Head of caudate nucleus (tissue), 42 donors: Measurements from ENCODE around the gene ZNF557.
"Not testable (repeated sequence)": the region's sequence is repeated elsewhere in the genome, so short reads cannot be mapped to it uniquely, and the experiment has no call there.

Experiments
- DNase-seq, 42 donors: peaks; one replicate each; pipeline versions ENCODE4 v3.0.0 to v3.0.0-alpha.2; 2020 to 2021; ENCODE audit warnings: mixed read lengths in 7 of 42
- intact Hi-C: fragments of 100-400 bp; cut with DNase I; formaldehyde crosslinking; loops from one replicate; pipeline ENCODE4 v1.15.0; 2022

Gene ZNF557

DNA sequence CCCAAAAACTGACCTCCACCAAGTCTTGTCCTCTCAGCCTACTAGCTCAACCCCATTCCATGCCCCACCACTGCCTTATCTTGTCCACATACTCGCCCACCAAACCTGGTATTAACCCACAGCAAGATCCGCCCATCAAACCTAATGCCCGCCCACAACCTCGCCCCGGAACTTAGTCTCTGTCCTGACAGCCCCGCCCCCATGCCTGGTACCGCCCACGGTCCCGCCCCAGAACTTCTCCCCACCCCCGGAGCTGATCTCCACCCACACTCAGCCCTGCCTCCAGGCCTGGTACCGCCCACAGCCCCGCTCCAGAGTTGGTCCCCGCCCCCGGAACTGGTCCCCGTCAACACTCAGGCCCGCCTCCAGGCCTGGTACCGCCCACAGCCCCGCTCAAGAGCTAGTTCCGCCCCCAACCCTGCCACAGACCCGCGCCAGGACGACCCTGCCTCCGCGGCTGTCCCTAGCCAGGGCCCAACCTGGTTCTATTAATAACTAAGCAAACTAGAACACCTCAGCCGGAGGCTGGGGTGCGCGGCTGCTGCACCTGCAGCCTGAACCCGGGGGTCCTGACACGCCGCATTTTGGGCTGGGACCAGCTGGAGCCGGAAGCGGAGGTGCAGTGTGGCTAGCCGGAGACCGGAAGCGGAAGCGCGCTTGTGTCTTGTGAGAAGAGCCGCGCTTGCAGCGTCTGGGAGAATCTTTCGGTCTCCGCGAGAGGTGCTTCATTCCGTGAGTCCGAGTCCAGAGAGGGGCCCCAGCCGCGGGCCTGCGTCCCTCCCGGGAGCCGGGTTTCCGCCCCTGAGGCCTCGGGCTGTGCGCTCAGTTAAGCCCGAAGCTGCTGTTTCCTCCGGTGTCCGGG, at the start of gene ZNF557:
Gene ZNF557, plus strand, starts transcription at position 662 of the 862 bp plus-strand sequence. CDS start 5,372 bp downstream, outside the sequence.
- intact Hi-C loops: no loop called here

DNA sequence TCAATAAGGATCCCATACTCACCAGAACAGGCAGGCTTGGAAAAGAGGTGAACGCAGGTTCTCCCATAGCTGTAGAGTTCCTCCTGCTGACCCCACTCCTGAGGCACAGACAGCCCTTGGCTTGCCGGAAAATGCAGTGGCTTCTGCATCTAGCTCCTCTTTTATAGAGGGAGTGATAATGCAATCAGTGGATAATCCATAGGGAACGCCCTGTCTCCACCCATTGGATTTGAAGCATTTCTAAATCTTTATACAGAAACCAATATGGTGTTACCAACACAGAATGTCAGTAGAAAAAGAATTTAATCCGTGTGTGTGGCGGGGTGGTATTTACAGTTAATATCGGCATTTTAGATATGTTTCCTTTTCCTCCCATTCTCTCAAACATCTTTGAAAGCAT, 48.2 kb upstream of the ZNF557 start, which contains the start of gene MBD3L2B:
Gene MBD3L2B, minus strand, starts transcription at position 101 of the 400 bp plus-strand sequence. Its CDS starts 34 bp downstream, at position 67.
- DNase-seq, intact Hi-C loops: not testable (repeated sequence)

More for the DNA sequence above, at the start of gene ZNF557:
- DNase-seq: peak; percentile 94 to 99 (median 98)

DNA sequence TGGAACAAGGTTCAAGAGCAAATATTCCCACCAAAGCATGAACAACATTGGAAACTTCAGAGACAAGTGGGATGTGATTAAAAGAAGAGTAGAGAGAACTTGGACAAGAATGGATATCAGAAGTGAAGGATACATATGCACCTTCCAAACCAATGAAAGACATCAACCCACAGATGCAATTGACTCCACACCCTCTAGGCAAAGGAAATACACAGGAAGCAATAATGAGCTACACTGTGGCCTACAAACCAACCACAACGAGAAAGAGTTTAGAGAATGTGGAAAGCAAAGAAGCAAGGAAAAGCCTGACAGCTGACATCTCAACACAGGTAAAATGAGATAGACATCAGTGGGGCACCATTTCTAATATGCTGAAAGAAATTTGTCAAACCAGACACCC, 40.7 kb upstream of the ZNF557 start:
- intact Hi-C loops: not testable (repeated sequence)

DNA sequence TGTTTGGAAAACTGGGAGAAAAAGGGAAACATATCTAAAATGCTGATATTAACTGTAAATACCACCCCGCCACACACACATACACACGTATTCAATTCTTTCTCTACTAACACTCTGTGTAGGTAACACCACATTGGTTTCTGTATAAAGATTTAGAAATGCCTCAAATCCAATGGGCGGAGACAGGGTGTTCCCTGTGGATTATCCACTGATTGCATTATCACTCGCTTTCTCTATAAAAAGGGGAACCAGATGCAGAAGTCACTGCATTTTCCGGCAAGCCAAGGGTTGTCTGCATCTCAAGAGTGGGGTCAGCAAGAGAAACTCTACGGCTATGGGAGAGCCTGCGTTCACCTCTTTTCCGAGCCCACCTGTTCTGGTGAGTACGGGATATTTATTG, 39.2 kb upstream of the ZNF557 start, which contains the start of gene MBD3L5:
Gene MBD3L5, plus strand, starts transcription at position 301 of the 400 bp plus-strand sequence. Its CDS starts 34 bp downstream, at position 335.
- DNase-seq, intact Hi-C loops: not testable (repeated sequence)

More for the DNA sequence above, 40.7 kb upstream of the ZNF557 start:
- DNase-seq: not testable (repeated sequence)

DNA sequence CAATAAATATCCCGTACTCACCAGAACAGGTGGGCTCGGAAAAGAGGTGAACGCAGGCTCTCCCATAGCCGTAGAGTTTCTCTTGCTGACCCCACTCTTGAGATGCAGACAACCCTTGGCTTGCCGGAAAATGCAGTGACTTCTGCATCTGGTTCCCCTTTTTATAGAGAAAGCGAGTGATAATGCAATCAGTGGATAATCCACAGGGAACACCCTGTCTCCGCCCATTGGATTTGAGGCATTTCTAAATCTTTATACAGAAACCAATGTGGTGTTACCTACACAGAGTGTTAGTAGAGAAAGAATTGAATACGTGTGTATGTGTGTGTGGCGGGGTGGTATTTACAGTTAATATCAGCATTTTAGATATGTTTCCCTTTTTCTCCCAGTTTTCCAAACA, 29.4 kb upstream of the ZNF557 start, which contains the start of gene MBD3L4:
Gene MBD3L4, minus strand, starts transcription at position 101 of the 400 bp plus-strand sequence. Its CDS starts 35 bp downstream, at position 66.
- intact Hi-C loops, DNase-seq: not testable (repeated sequence)

DNA sequence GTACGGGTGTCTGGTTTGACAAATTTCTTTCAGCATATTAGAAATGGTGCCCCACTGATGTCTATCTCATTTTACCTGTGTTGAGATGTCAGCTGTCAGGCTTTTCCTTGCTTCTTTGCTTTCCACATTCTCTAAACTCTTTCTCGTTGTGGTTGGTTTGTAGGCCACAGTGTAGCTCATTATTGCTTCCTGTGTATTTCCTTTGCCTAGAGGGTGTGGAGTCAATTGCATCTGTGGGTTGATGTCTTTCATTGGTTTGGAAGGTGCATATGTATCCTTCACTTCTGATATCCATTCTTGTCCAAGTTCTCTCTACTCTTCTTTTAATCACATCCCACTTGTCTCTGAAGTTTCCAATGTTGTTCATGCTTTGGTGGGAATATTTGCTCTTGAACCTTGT, 27.9 kb upstream of the ZNF557 start:
- DNase-seq, intact Hi-C loops: not testable (repeated sequence)

DNA sequence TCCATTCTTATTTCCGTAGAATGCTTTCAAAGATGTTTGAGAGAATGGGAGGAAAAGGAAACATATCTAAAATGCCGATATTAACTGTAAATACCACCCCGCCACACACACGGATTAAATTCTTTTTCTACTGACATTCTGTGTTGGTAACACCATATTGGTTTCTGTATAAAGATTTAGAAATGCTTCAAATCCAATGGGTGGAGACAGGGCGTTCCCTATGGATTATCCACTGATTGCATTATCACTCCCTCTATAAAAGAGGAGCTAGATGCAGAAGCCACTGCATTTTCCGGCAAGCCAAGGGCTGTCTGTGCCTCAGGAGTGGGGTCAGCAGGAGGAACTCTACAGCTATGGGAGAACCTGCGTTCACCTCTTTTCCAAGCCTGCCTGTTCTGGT, 20.5 kb upstream of the ZNF557 start, which contains the start of gene MBD3L2:
Gene MBD3L2, plus strand, starts transcription at position 301 of the 400 bp plus-strand sequence. Its CDS starts 53 bp downstream, at position 354.
- intact Hi-C loops, DNase-seq: not testable (repeated sequence)

DNA sequence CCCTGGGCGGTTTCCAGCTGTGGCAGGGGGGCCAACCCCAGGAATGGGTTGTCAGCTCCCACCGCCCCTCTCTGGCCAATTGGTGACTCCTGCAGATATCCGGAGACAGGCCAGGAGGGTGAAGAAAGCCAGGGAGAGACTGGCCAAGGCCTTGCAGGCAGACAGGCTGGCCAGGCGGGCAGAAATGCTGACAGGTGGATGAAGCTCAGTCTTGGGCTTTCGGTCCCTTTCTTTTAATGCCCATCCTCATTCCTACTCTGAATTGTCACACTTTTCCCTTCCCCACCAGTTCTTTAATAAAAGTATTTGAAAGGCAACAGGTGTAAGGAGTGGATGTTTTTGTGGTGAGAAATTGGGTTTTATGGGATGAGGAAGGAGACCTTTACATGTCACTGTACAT, 18.1 kb upstream of the ZNF557 start:
- peak in 1 of 42 donors; percentile 12 for DNase-seq
- intact Hi-C loops: not testable (repeated sequence)

DNA sequence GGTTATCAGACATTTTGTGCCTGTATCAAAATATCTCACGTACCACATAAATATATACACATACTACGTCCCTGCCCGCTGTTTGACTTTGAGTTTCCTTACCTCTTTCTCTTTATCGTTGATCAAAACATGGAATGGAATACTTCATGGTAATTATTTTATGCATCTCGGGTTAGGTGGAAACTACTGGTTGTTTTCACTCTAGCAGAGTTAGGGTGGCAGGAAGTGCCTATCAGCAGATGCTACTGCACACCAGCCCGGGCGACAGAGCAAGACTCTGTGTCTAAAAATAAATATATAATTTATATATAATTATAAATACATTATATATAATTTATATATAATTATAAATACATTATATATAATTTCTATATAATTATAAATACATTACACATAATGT, 16.6 kb upstream of the ZNF557 start:
- intact Hi-C loops: not testable (repeated sequence)
- DNase-seq: peak in 1 of 42 donors; percentile 0

DNA sequence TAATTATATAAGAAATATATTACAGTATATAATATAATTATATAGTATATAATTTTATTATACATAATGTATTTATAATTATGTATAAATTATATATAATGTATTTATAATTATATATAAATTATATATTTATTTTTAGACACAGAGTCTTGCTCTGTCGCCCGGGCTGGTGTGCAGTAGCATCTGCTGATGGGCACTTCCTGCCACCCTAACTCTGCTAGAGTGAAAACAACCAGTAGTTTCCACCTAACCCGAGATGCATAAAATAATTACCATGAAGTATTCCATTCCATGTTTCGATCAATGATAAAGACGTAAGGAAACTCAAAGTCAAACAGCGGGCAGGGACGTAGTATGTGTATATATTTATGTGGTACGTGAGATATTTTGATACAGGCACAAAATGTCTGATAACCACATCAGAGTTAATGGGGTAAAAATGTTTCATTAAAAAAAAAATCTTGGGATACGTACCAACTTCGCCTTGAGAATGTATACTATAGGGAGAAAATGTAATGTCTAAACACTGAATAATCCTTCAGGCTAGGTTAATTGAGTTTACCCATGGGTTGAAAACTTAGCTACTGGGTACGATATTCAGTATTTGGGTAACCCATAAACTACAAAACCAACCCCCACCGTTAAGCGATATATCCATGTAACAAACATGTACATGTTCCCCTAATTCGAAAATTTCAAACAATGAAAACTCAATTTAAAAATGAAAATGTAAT, 14.7 kb upstream of the ZNF557 start:
- intact Hi-C loops: not testable (repeated sequence)

DNA sequence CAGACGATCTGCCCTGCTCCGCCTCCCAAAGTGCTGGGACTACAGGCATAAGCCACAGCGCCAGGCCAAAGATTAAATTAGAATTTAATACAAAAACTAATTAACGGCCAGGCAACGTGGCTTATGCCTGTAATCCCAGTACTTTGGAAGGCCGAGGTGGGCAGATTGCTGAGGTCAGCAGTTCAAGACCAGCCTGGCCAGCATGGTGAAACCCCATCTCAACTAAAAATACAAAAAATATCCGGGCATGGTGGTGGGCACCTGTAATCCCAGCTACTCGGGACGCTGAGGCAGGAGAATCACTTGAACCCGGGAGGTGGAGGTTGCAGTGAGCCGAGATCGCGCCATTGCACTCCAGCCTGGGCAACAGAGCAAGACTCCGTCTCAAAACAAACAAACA, 13.8 kb upstream of the ZNF557 start:
- intact Hi-C loops: not testable (repeated sequence)

More for the DNA sequence above, 14.7 kb upstream of the ZNF557 start:
- not testable (repeated sequence) for DNase-seq

DNA sequence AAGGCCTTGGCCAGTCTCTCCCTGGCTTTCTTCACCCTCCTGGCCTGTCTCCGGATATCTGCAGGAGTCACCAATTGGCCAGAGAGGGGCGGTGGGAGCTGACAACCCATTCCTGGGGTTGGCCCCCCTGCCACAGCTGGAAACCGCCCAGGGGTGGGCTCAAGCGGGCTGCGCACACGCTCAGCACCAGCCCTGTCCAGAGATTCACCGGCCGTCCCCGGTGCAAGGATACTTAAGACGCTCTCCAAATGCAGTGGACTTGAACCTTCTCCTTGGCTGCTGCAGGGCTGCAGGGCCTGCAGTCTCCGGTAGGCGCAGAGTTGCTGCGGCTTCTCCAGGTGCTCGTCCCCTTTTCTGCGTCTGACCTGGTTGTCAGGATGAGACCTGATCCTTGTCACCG, 13.1 kb upstream of the ZNF557 start:
- intact Hi-C loops, DNase-seq: not testable (repeated sequence)

More for the DNA sequence above, 13.8 kb upstream of the ZNF557 start:
- DNase-seq: peak in 1 of 42 donors; percentile 7

DNA sequence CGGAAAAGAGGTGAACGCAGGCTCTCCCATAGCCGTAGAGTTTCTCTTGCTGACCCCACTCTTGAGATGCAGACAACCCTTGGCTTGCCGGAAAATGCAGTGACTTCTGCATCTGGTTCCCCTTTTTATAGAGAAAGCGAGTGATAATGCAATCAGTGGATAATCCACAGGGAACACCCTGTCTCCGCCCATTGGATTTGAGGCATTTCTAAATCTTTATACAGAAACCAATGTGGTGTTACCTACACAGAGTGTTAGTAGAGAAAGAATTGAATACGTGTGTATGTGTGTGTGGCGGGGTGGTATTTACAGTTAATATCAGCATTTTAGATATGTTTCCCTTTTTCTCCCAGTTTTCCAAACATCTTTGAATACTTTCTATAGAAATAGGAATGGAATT, 10.9 kb upstream of the ZNF557 start, which contains the start of gene MBD3L3:
Gene MBD3L3, minus strand, starts transcription at position 101 of the 400 bp plus-strand sequence. Its CDS starts 71 bp downstream, at position 30.
- DNase-seq, intact Hi-C loops: not testable (repeated sequence)

DNA sequence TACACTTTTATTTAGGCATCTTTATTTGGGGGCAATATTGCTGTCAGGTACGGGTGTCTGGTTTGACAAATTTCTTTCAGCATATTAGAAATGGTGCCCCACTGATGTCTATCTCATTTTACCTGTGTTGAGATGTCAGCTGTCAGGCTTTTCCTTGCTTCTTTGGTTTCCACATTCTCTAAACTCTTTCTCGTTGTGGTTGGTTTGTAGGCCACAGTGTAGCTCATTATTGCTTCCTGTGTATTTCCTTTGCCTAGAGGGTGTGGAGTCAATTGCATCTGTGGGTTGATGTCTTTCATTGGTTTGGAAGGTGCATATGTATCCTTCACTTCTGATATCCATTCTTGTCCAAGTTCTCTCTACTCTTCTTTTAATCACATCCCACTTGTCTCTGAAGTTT, 9.5 kb upstream of the ZNF557 start:
- intact Hi-C loops, DNase-seq: not testable (repeated sequence)

DNA sequence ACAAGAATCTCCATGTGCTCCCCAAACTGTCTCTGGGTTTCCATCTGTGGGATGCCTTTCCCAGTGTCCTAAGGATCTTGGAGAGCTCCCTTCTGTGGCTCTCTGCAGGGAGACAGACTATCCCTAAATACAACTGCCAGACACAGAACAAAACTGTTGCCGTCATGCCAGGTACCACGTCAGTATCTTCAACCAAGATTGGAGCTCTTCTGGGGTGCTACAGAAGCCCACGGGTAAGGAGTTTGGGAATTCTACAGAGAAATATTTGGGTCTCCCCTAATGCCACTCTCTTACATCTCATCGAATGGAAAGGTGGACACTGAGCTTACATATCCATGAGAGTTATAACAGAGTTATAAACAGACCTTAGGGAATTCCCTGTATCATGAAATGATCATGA, 6.2 kb upstream of the ZNF557 start:
- intact Hi-C loops: no loop called here

DNA sequence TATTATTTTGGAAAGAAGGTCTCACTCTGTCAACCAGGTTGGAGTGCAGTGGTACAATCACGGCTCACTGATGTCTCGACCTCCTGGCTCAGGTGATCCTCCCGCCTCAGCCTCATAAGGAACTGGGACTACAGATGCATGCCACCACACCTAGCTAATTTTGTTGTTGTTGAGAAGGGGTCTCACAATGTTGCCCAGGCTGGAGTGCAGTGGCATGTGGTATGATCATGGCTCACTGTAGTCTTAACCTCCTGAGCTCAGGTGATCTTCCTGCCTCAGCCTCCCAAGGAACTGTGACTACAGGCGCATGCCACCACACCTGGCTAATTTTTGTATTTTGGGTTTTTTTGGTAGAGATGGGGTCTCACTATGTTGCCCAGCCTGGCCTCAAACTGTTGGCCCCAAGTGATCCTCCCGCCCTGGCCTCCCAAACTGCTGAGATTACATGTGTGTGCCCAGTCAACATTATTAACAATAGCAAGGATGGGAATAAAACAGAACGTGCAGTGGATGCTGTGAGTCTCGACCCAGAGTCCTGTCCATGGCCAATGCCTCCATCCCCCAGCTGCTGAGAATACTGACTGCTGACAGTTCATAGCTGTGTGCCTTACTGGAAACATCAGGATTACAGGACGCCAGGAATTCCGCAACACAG, 5.6 kb upstream of the ZNF557 start:
- intact Hi-C loops: no loop called here

More for the DNA sequence above, 6.2 kb upstream of the ZNF557 start:
- peak in 1 of 42 donors; percentile 0 for DNase-seq

DNA sequence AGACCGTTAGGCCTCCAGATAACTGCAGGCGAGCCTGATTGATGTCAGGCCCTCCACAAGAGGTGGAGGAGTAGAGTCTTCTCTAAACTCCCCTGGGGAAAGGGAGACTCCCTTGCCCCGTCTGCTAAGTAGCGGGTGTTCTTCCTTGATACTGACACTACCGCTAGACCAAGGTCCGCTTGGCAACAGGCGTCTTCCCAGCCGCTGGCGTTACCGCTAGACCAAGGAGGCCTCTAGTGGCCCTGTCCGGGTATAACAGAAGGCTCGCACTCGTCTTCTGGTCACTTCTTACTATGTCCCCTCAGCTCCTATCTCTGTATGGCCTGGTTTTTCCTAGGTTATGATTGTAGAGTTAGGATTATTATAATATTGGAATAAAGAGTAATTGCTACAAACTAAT, 2.4 kb upstream of the ZNF557 start:
- peak in 8 of 42 donors; percentile 4 to 47 (median 14) for DNase-seq
- intact Hi-C loops: not testable (repeated sequence)

More for the DNA sequence above, 5.6 kb upstream of the ZNF557 start:
- peak in 2 of 42 donors; percentile 17 to 27 for DNase-seq

DNA sequence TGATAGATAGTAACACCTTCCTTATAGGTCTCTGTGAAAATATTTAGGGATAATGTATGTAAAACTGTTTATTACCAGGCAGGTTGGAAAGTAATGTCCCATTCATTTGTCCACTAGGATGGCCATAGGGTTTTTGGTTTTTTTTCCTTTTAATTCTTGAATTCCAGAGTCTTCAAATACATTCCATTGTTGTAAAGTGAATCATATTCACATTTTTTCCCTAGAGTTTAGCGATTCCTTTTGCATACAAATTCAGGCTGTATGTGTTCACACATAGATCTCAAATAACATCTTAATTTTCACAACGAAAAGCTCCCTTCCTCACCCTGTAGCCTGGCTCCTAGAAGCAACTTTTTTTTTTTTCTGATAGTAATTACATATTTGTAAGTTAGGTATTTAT, 1.8 kb upstream of the ZNF557 start:
- intact Hi-C loops: no loop called here

More for the DNA sequence above, 1.8 kb upstream of the ZNF557 start:
- DNase-seq: no peak
